Measurements from ENCODE around the gene TPD52L2.
"Not testable (repeated sequence)": the region's sequence is repeated elsewhere in the genome, so short reads cannot be mapped to it uniquely, and the experiment has no call there.

TPD52L2 gene

DNA sequence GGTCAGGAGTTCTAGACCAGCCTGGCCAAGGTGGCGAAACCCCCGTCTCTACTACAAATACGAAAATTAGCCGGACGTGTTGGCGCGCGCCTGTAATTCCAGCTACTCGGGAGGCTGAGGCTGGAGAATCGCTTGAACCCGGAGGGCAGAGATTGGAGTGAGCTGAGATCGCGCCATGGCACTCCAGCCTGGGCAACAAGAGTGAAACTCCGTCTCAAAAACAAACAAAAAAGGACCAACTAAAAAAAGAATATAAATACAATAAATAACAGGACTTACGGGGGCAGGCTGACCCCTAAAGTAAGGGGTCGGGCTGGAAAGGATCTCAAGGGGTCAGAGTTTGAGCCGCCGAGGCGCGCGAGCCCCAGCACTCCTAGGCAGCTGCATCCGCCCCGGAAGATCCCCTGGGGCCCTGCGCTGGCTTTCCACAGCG lies 509 bp upstream of the TPD52L2 start:
- no peaks in the 10 kb centered on the region for H3K9me3 ChIP-seq (ENCODE audit: insufficient read depth, low read depth, low read length)
- H3K79me2 ChIP-seq (ENCODE audit: insufficient read depth, low read length) = peaks cover 63% of the 10 kb centered on the region
- H3K4me1 ChIP-seq (ENCODE audit: insufficient read depth, low read length, poor library complexity, severe bottlenecking) = peaks cover 24% of the 10 kb centered on the region
- peaks cover 5% of the 10 kb centered on the region for H4K20me1 ChIP-seq (ENCODE audit: insufficient read depth, low read length, poor library complexity, severe bottlenecking)
- no peaks in the 10 kb centered on the region for H3K27me3 ChIP-seq (ENCODE audit: insufficient read depth, low read length, poor library complexity, severe bottlenecking)
- H2AFZ ChIP-seq (ENCODE audit: low read length) = peak overlapping the region; percentile 14; the same call in 1 of the 2 replicates
- no peaks in the 10 kb centered on the region for H3K9me2 ChIP-seq (replicated peaks; ENCODE audit: low read depth, low read length)
- H3F3A ChIP-seq (ENCODE audit: low read depth) = no peaks in the 10 kb centered on the region
- no peak for TF ChIP-seq EZH2phosphoT487 (IDR thresholded peaks at IDR 0.05; ENCODE audit: borderline replicate concordance)
- TF ChIP-seq, protein P1, sequence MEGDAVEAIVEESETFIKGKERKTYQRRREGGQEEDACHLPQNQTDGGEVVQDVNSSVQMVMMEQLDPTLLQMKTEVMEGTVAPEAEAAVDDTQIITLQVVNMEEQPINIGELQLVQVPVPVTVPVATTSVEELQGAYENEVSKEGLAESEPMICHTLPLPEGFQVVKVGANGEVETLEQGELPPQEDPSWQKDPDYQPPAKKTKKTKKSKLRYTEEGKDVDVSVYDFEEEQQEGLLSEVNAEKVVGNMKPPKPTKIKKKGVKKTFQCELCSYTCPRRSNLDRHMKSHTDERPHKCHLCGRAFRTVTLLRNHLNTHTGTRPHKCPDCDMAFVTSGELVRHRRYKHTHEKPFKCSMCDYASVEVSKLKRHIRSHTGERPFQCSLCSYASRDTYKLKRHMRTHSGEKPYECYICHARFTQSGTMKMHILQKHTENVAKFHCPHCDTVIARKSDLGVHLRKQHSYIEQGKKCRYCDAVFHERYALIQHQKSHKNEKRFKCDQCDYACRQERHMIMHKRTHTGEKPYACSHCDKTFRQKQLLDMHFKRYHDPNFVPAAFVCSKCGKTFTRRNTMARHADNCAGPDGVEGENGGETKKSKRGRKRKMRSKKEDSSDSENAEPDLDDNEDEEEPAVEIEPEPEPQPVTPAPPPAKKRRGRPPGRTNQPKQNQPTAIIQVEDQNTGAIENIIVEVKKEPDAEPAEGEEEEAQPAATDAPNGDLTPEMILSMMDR (conservative IDR thresholded peaks at IDR 0.05; ENCODE audit: low read length) = no peak
- peak overlapping the region; percentile 94 for H3K9ac ChIP-seq (ENCODE audit: low read depth, low read length, poor library complexity, severe bottlenecking)
- peaks cover 7% of the 10 kb centered on the region; the same call in 1 of the 2 replicates for H3K36me3 ChIP-seq (ENCODE audit: insufficient read depth, low read length)
- H3K4me3 ChIP-seq (ENCODE audit: low read length, poor library complexity, severe bottlenecking) = peak overlapping the region; percentile 98
- H3K4me2 ChIP-seq (ENCODE audit: low read depth, low read length, poor library complexity, severe bottlenecking) = peak overlapping the region; percentile 95

DNA sequence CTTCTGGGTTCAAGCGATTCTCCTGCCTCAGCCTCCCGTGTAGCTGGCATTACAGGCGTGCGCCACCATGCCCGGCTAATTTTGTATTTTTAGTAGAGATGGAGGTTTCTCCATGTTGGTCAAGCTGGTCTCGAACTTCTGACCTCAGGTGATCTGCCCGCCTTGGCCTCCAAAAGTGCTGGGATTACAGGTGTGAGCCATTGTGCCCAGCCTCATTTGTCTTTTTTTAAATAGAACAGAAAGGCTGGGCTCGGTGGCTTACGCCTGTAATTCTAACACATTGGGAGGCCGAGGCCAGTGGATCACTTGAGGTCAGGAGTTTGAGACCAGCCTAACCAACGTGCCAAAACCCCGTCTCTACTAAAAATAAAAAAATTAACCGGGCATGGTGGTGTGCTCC lies 2.0 kb downstream of the TPD52L2 start:
- peak overlapping the region; percentile 99 for H3K4me2 ChIP-seq (ENCODE audit: low read depth, low read length, poor library complexity, severe bottlenecking)
- H3K36me3 ChIP-seq (ENCODE audit: insufficient read depth, low read length) = peaks cover 16% of the 10 kb centered on the region; the same call in 1 of the 2 replicates
- not testable (repeated sequence) for H2AFZ ChIP-seq (ENCODE audit: low read length); H3K4me3 ChIP-seq (ENCODE audit: low read length, poor library complexity, severe bottlenecking); H4K20me1 ChIP-seq (ENCODE audit: insufficient read depth, low read length, poor library complexity, severe bottlenecking); H3K9me2 ChIP-seq (replicated peaks; ENCODE audit: low read depth, low read length); H3K27me3 ChIP-seq (ENCODE audit: insufficient read depth, low read length, poor library complexity, severe bottlenecking); H3F3A ChIP-seq (ENCODE audit: low read depth); H3K9me3 ChIP-seq (ENCODE audit: insufficient read depth, low read depth, low read length)
- H3K4me1 ChIP-seq (ENCODE audit: insufficient read depth, low read length, poor library complexity, severe bottlenecking) = peaks cover 23% of the 10 kb centered on the region
- peak overlapping the region; percentile 94 for H3K9ac ChIP-seq (ENCODE audit: low read depth, low read length, poor library complexity, severe bottlenecking)
- peaks cover 62% of the 10 kb centered on the region for H3K79me2 ChIP-seq (ENCODE audit: insufficient read depth, low read length)

DNA sequence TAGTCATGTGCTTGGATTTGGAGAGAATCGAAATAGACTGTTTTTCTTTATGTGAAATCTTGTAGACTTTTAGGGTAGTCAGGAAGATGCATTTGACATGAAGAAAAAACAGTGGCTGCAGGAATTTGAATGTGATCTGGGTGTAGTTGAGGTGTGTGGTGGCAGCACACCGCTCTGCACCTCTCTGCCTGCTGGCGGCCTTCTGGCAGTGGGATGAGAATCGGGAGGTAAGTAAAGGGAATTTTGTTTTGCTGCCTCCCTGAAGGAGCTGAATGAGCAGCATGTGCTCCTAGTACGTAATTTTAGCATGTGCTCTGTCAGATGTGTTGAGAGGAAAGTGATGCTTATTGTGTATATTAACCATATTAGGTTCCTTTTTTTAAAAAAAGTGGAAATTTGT lies 3.2 kb downstream of the TPD52L2 start:
- H3F3A ChIP-seq (ENCODE audit: low read depth) = no peaks in the 10 kb centered on the region
- H4K20me1 ChIP-seq (ENCODE audit: insufficient read depth, low read length, poor library complexity, severe bottlenecking) = peaks cover 5% of the 10 kb centered on the region
- H3K79me2 ChIP-seq (ENCODE audit: insufficient read depth, low read length) = peaks cover 51% of the 10 kb centered on the region
- H2AFZ ChIP-seq (ENCODE audit: low read length) = no peak overlapping the region
- H3K9me3 ChIP-seq (ENCODE audit: insufficient read depth, low read depth, low read length) = no peaks in the 10 kb centered on the region
- peak overlapping the region; percentile 30 for H3K9ac ChIP-seq (ENCODE audit: low read depth, low read length, poor library complexity, severe bottlenecking)
- H3K9me2 ChIP-seq (replicated peaks; ENCODE audit: low read depth, low read length) = no peaks in the 10 kb centered on the region
- H3K36me3 ChIP-seq (ENCODE audit: insufficient read depth, low read length) = peaks cover 19% of the 10 kb centered on the region; the same call in 1 of the 2 replicates
- no peaks in the 10 kb centered on the region for H3K27me3 ChIP-seq (ENCODE audit: insufficient read depth, low read length, poor library complexity, severe bottlenecking)
- peak overlapping the region; percentile 35 for H3K4me2 ChIP-seq (ENCODE audit: low read depth, low read length, poor library complexity, severe bottlenecking)
- TF ChIP-seq, protein P1 (conservative IDR thresholded peaks at IDR 0.05; ENCODE audit: low read length) = no peak
- no peak for TF ChIP-seq EZH2phosphoT487 (IDR thresholded peaks at IDR 0.05; ENCODE audit: borderline replicate concordance)
- H3K4me1 ChIP-seq (ENCODE audit: insufficient read depth, low read length, poor library complexity, severe bottlenecking) = peaks cover 24% of the 10 kb centered on the region
- H3K4me3 ChIP-seq (ENCODE audit: low read length, poor library complexity, severe bottlenecking) = no peak overlapping the region

DNA sequence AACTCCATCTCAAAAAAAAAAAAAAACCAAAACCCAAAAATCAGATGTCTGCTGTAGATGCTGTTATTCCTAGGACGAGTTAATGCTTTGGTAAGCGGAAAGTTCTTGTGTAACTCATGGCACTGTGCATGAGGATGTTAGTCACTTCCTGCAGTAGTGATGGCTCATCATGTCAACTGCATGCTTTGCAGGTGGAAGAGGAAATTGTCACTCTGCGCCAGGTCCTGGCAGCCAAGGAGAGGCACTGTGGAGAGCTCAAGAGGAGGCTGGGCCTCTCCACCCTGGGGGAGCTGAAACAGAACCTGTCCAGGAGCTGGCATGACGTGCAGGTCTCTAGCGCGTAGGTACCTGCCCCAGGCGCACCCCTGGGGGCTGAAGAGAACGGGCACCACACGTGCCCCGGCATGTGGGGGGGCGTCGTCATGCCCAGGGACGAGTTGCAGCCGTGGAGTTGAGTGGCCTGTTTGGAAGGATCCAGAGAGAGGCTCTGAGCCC lies 8.5 kb downstream of the TPD52L2 start:
- Histone ChIP-seq H4K20me1 (ENCODE audit: insufficient read depth, low read length, poor library complexity, severe bottlenecking) (no peaks in the 10 kb centered on the region), H3K36me3 (ENCODE audit: insufficient read depth, low read length) (peaks cover 45% of the 10 kb centered on the region; the same call in 1 of the 2 replicates), H2AFZ (ENCODE audit: low read length) (no peak overlapping the region), H3K9me3 (ENCODE audit: insufficient read depth, low read depth, low read length) (no peaks in the 10 kb centered on the region), H3K4me1 (ENCODE audit: insufficient read depth, low read length, poor library complexity, severe bottlenecking) (peaks cover 7% of the 10 kb centered on the region), H3F3A (ENCODE audit: low read depth) (no peaks in the 10 kb centered on the region), H3K4me2 (ENCODE audit: low read depth, low read length, poor library complexity, severe bottlenecking) (peak overlapping the region; percentile 13), H3K9me2 (replicated peaks; ENCODE audit: low read depth, low read length) (no peaks in the 10 kb centered on the region), H3K9ac (ENCODE audit: low read depth, low read length, poor library complexity, severe bottlenecking) (no peak overlapping the region), H3K79me2 (ENCODE audit: insufficient read depth, low read length) (peaks cover 16% of the 10 kb centered on the region; the same call in 1 of the 2 replicates), H3K27me3 (ENCODE audit: insufficient read depth, low read length, poor library complexity, severe bottlenecking) (no peaks in the 10 kb centered on the region), H3K4me3 (ENCODE audit: low read length, poor library complexity, severe bottlenecking) (no peak overlapping the region)
- TF ChIP-seq, protein P1 (conservative IDR thresholded peaks at IDR 0.05; ENCODE audit: low read length) = no peak
- TF ChIP-seq EZH2phosphoT487 (IDR thresholded peaks at IDR 0.05; ENCODE audit: borderline replicate concordance) = no peak

DNA sequence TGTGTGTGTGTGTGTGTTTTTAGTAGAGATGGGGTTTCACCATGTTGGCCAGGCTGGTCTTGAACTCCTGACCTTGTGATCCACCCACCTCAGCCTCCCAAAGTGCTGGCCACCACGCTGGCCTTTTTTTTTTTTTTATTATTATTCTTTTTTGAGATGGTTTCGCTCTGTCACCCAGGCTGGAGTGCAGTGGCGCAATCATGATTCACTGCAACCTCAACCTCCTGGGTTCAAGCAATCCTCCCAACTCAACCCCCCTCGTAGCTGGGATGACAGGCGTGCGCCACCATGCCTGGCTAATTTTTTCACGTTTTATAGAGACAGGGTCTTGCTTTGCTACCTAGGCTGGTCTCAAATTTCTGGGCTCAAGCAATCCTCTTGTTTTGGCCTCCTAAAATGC lies 9.2 kb downstream of the TPD52L2 start:
- H3K36me3 ChIP-seq (ENCODE audit: insufficient read depth, low read length) = peaks cover 41% of the 10 kb centered on the region; the same call in 1 of the 2 replicates

More for the DNA sequence above, 9.2 kb downstream of the TPD52L2 start:
- not testable (repeated sequence) for H2AFZ ChIP-seq (ENCODE audit: low read length); H3K4me3 ChIP-seq (ENCODE audit: low read length, poor library complexity, severe bottlenecking); H3K9me3 ChIP-seq (ENCODE audit: insufficient read depth, low read depth, low read length); H3K9ac ChIP-seq (ENCODE audit: low read depth, low read length, poor library complexity, severe bottlenecking); H3K9me2 ChIP-seq (replicated peaks; ENCODE audit: low read depth, low read length); H4K20me1 ChIP-seq (ENCODE audit: insufficient read depth, low read length, poor library complexity, severe bottlenecking); H3K4me1 ChIP-seq (ENCODE audit: insufficient read depth, low read length, poor library complexity, severe bottlenecking); H3K27me3 ChIP-seq (ENCODE audit: insufficient read depth, low read length, poor library complexity, severe bottlenecking); H3K4me2 ChIP-seq (ENCODE audit: low read depth, low read length, poor library complexity, severe bottlenecking); H3F3A ChIP-seq (ENCODE audit: low read depth)
- peaks cover 15% of the 10 kb centered on the region; the same call in 1 of the 2 replicates for H3K79me2 ChIP-seq (ENCODE audit: insufficient read depth, low read length)

All from Loucy (cell line).